Measurements from ENCODE around the gene PPP1CC. TPM values are rescaled to one million over a fixed set of nuclear protein-coding genes. Genes with fewer than 3 reads are reported as not detected.

PPP1CC gene
- total RNA-seq, 2 donors from 2014 or later: 92.9 to 103 TPM

- TF ChIP-seq CTCF (IDR thresholded peaks at IDR 0.05) (no peak), POLR2AphosphoS5 (IDR thresholded peaks at IDR 0.05) (no peak), POLR2A (IDR thresholded peaks at IDR 0.05) (no peak)
- no peaks in the 10 kb centered on the region for H3K4me1 ChIP-seq (replicated peaks)
- no peaks in the 10 kb centered on the region for H3K9me3 ChIP-seq
- H3K36me3 ChIP-seq: no peaks in the 10 kb centered on the region
- H3K27me3 ChIP-seq (replicated peaks; ENCODE audit: insufficient read depth): no peaks in the 10 kb centered on the region
- H3K4me3 ChIP-seq: no peak overlapping the region
- no peak overlapping the region for H3K27ac ChIP-seq
- intact Hi-C loops (cut with DNase I): no loop called here
- WGBS: 27% methylated on average over 5 of the region's 5 CpGs
- no peak for DNase-seq (ENCODE audit: low spot score)
Observed at GRCh38 chr12:110733089-110733715, 9.5 kb downstream of the PPP1CC start.

- TF ChIP-seq POLR2A (IDR thresholded peaks at IDR 0.05) (no peak), CTCF (IDR thresholded peaks at IDR 0.05) (no peak), POLR2AphosphoS5 (IDR thresholded peaks at IDR 0.05) (no peak)
Observed at GRCh38 chr12:110732572-110732971, 10.1 kb downstream of the PPP1CC start.

GRCh38 chr12:110731479-110731878, 11.2 kb downstream of the PPP1CC start:
- Histone ChIP-seq H3K27me3 (replicated peaks; ENCODE audit: insufficient read depth) (no peaks in the 10 kb centered on the region), H3K4me1 (replicated peaks) (no peaks in the 10 kb centered on the region), H3K36me3 (no peaks in the 10 kb centered on the region), H3K9me3 (no peaks in the 10 kb centered on the region), H3K27ac (no peak overlapping the region), H3K4me3 (no peak overlapping the region)
- TF ChIP-seq POLR2A (IDR thresholded peaks at IDR 0.05) (no peak), CTCF (IDR thresholded peaks at IDR 0.05) (no peak), POLR2AphosphoS5 (IDR thresholded peaks at IDR 0.05) (no peak)
- intact Hi-C loops (cut with DNase I): no loop called here
- 76% methylated on average over 2 of the region's 2 CpGs for WGBS
- DNase-seq (ENCODE audit: low spot score): no peak

More at GRCh38 chr12:110732572-110732971, 10.1 kb downstream of the PPP1CC start:
- intact Hi-C loops (cut with DNase I): no loop called here
- no peak overlapping the region for H3K27ac ChIP-seq
- no peaks in the 10 kb centered on the region for H3K36me3 ChIP-seq
- WGBS: 36% methylated on average over 3 of the region's 3 CpGs
- DNase-seq (ENCODE audit: low spot score): no peak
- H3K4me3 ChIP-seq: no peak overlapping the region
- no peaks in the 10 kb centered on the region for H3K27me3 ChIP-seq (replicated peaks; ENCODE audit: insufficient read depth)
- no peaks in the 10 kb centered on the region for H3K9me3 ChIP-seq
- H3K4me1 ChIP-seq (replicated peaks): no peaks in the 10 kb centered on the region

- H3K27me3 ChIP-seq (replicated peaks; ENCODE audit: insufficient read depth): no peaks in the 10 kb centered on the region
- H3K27ac ChIP-seq: no peak overlapping the region
- no peak for DNase-seq (ENCODE audit: low spot score)
- H3K9me3 ChIP-seq: no peaks in the 10 kb centered on the region
- H3K36me3 ChIP-seq: peaks cover 0 to 3% of the 10 kb centered on the region in 2 donors
- intact Hi-C loops (cut with DNase I): no loop called here
- WGBS: 96% methylated on average over 1 of the region's 1 CpG
- H3K4me3 ChIP-seq: no peak overlapping the region
- no peaks in the 10 kb centered on the region for H3K4me1 ChIP-seq (replicated peaks)
- no peak for TF ChIP-seq CTCF (IDR thresholded peaks at IDR 0.05)
- TF ChIP-seq POLR2AphosphoS5 (IDR thresholded peaks at IDR 0.05): no peak
- TF ChIP-seq POLR2A (IDR thresholded peaks at IDR 0.05): no peak
Observed at GRCh38 chr12:110728628-110729027, 14.1 kb downstream of the PPP1CC start.

- WGBS: 90% methylated on average over 9 of the region's 9 CpGs
- Histone ChIP-seq H3K27ac (no peak overlapping the region), H3K4me1 (replicated peaks) (no peaks in the 10 kb centered on the region), H3K27me3 (replicated peaks; ENCODE audit: insufficient read depth) (no peaks in the 10 kb centered on the region), H3K36me3 (peaks cover 0 to 5% of the 10 kb centered on the region in 2 donors), H3K4me3 (no peak overlapping the region), H3K9me3 (no peaks in the 10 kb centered on the region)
- intact Hi-C loops (cut with DNase I): no loop called here
- TF ChIP-seq POLR2A (IDR thresholded peaks at IDR 0.05): no peak
- no peak for TF ChIP-seq CTCF (IDR thresholded peaks at IDR 0.05)
- TF ChIP-seq POLR2AphosphoS5 (IDR thresholded peaks at IDR 0.05): no peak
- no peak for DNase-seq (ENCODE audit: low spot score)
Observed at GRCh38 chr12:110726708-110727369, 15.9 kb downstream of the PPP1CC start.
